NCI-H2171 treated with DMSO at 0.1 percent for 48 hours (cell line): ENCODE data around the gene MCOLN2.

ENCODE experiments used
- DNase-seq: peaks from one replicate; lab custom pipeline; 2025; lab: John Stamatoyannopoulos, UW

Gene MCOLN2

GRCh38 chr1:84985365-84985764 lies 11.5 kb downstream of the MCOLN2 start:
- DNase-seq, result peak; percentile 18

GRCh38 chr1:84982395-84982794 lies 14.5 kb downstream of the MCOLN2 start:
- no peak for DNase-seq

- no peak for DNase-seq
Observed at GRCh38 chr1:84975035-84975434, 21.9 kb downstream of the MCOLN2 start.

GRCh38 chr1:84973498-84974334 lies 23.2 kb downstream of the MCOLN2 start:
- no peak for DNase-seq

DNA sequence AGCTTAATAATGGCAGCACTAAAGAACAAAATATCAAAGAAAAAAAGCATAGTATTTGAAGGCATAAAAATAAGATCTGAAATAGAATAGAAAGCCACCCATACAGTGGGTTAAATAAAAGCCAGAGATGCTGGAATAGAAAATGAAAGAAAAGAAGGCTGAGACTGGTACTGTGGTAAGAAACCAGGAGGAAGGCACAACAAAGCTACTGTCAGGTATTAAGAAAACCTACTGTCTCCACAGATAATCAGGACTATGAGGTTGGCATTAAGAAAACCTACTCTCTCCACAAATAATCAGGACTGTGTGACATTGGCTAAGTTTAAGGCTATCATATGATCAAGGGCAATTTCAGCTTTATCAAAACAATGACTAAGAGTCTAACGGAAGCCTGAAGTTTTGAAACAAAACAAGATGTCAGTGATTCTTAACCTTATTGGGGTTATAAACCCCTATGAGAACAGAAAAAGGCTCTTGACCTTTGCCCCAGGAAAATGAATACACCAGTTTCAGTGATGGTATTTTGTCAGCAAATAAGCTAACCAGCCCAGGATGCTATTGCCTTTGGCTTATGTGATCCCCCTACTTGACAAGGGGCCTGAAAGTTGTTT lies 24.4 kb downstream of the MCOLN2 start:
- no peak for DNase-seq

GRCh38 chr1:84971957-84972356 lies 25.0 kb downstream of the MCOLN2 start:
- no peak for DNase-seq

- DNase-seq, result no peak
Observed at GRCh38 chr1:84969489-84970250, 27.2 kb downstream of the MCOLN2 start.

DNA sequence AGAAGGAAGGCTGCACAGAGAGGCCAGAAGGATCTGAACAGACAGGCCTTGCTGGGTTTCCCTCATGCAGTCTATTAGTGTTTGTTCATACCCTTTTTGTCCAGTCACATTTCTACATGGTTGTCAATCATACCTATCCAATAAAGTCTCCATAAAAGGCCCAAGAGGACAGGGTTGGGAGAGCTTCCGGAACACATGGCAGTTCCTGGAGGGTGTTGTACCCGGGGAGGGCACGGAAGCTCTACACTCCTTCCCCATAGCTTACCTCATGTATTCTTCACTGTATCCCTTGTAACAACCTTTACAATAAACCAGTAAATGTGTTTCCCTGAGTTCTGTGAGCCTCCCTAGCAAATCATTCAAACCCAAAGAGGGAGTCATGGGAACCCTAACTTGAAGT lies 28.0 kb downstream of the MCOLN2 start:
- DNase-seq, result no peak

GRCh38 chr1:84968101-84968500 lies 28.8 kb downstream of the MCOLN2 start:
- no peak for DNase-seq

- DNase-seq, result no peak
Observed at GRCh38 chr1:84967666-84968065, 29.2 kb downstream of the MCOLN2 start.

- DNase-seq, result no peak
Observed at GRCh38 chr1:84963021-84963420, 33.9 kb downstream of the MCOLN2 start.

DNA sequence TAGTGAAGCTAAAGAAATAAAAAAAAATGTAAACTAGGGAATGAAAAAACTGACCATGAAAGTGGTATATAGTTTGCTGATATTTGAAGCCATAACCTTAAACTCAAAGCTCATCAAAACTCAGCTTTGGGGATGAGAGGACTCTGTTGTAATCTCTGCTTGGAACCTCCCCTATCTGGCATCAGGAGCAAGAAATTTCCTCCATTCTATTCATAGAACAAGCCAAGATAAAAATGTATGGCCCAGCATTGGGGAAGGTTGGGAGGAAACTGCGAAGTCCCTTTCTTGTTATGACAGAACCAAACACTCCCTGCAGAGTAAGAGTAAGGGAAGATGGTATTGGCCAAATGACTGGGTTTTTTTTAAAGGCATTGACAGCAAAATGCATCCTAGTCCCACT lies 35.6 kb downstream of the MCOLN2 start:
- DNase-seq, result no peak

GRCh38 chr1:84960371-84960770 lies 36.5 kb downstream of the MCOLN2 start:
- no peak for DNase-seq

- no peak for DNase-seq
Observed at GRCh38 chr1:84959294-84959693, 37.6 kb downstream of the MCOLN2 start.

DNA sequence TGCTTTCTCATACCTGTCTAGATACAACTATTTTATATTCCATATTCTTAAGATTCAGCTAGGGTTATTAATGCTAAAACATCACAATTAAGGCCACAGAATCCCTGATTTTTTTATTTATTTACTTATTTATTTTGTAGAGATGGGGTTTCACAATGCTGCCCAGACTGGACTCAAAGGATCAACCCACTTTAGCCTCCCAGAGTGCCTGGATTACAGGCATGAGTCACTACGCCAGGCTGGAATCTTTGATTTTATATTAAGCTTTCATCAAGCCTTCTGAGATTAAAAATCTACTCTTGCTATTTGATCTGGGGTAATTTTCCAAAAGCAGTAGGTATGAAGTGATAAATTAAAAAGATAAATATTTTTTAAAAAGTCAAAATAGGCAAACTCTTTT lies 38.9 kb downstream of the MCOLN2 start:
- no peak for DNase-seq

GRCh38 chr1:84956655-84957054 lies 40.3 kb downstream of the MCOLN2 start:
- DNase-seq, result no peak

- no peak for DNase-seq
Observed at GRCh38 chr1:84956097-84956496, 40.8 kb downstream of the MCOLN2 start.

DNA sequence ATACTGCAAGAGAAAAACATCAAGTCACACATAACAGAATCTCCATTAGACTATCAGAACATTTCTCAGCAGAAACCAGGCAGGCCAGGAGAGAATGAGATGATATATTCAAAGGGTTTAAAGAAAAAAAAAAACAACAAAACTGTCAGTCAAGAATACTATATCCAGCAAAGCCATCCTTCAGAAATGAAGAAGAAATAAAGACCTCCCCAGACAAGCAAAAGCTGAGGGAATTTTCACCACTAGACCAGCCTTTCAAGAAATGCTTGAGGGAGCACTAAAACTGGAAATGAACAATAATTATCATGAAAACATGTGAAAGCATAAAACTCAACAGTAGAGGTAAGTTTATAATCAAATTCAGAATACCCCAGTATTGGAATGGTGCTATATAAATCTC lies 47.2 kb downstream of the MCOLN2 start:
- no peak for DNase-seq

- DNase-seq, result no peak
Observed at GRCh38 chr1:84947536-84948410, 49.1 kb downstream of the MCOLN2 start.

DNA sequence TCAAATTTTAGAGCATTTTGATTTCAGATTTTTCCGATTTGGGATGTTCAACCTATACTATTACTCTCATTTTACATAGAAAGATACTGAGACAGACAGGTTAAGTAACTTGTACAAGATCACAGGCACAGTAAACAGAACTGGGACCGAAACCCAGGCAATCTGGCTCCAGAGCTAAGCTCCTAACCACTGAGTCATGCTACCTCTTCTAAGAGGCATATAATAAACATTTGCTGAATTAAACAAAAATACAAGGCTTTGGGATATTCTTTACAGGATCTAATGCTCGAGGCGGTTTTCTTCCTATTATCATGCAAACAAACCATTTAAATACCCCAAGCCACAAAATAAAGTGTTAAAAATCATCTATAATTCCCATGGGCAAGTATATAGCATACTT lies 50.3 kb downstream of the MCOLN2 start:
- DNase-seq, result no peak

- peak; percentile 94 for DNase-seq
Observed at GRCh38 chr1:84944767-84945486, 52.0 kb downstream of the MCOLN2 start.
